AG04450 (cell line): ENCODE measurements around the gene PRDM2. TPM values are rescaled to one million over a fixed set of nuclear protein-coding genes. Genes with fewer than 3 reads are reported as not detected.

Experiments
- CTCF ChIA-PET: fragments of 300-600, 350-600 bp; formaldehyde crosslinking; extraction: SDS; loops from one replicate; lab custom pipeline; 2022; ENCODE audit warnings: antibody characterized with exemption, inconsistent platforms; lab: Charles Lee
- POLR2A ChIA-PET: fragments of 350-600 bp; formaldehyde crosslinking; extraction: SDS; loops from one replicate; lab custom pipeline; 2021; ENCODE audit warnings: antibody characterized with exemption, inconsistent platforms; lab: Yijun Ruan, JAX
- DNase-seq: peaks from one replicate; pipeline ENCODE4 v3.0.0-alpha.2; 2011; ENCODE audit warnings: low read depth, low spot score
- H3K27ac ChIP-seq: one replicate; pipeline ENCODE4 v1.5.1; 2012; ENCODE audit warnings: low read depth, low read length, control low read depth
- H3K27me3 ChIP-seq: one replicate; pipeline ENCODE4 v1.6.0; 2012; ENCODE audit warnings: low read length; ENCODE audit not compliant: control insufficient read depth, insufficient read depth
- H3K4me3 ChIP-seq: 2 replicates; pipeline ENCODE4 v1.5.1; 2011; ENCODE audit warnings: mild to moderate bottlenecking, low read depth, low read length, control low read depth
- H3K9me3 ChIP-seq: 2 replicates; pipeline ENCODE4 v1.5.1; 2012; ENCODE audit warnings: low read length; ENCODE audit not compliant: control insufficient read depth, insufficient read depth
- polyA plus RNA-seq: library from polyadenylated mRNA; depleted of rRNA; stranded (reverse); fragments of >200 nt; gene quantifications from 2 replicates; pipeline ENCODE4 v1.2.3, GENCODE V29; 2011
- TF ChIP-seq, protein P1 (sequence below): IDR thresholded peaks from 2 replicates; pipeline ENCODE4 v1.5.1; 2011; ENCODE audit warnings: low read depth, low read length, control low read depth, inconsistent platforms

PRDM2 gene
- polyA plus RNA-seq, 1 experiment = 16.4 TPM

DNA sequence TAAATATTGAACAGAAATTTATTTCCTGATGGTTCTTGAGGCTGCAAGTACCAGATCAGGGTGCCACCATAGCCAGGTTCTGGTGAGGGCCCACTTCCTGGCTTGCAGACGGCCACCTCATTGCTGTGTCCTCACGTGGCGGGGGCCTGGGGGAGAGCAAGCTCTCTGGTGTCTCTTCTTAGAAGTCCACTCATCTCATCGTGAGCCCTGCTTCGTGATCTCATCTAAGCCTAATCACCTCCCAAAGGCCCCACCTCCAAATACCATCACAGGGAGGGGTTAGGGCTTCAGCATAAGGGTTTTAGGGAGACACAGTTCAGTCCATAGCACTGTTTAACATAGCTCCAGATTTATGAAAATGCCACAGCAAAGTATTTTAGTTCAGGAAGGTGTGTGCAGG, 119.7 kb downstream of the PRDM2 start:
- POLR2A ChIA-PET = no interaction called here

GRCh38 chr1:13820055-13820454, 120.1 kb downstream of the PRDM2 start:
- CTCF ChIA-PET = interaction anchor here (1.1 kb wide), 1 partner anchor 9 kb away, joined by 3 read pairs; no protein-coding TSS in a partner anchor
- no peak for DNase-seq
- Histone ChIP-seq H3K9me3 (no peaks in the 10 kb centered on the region), H3K4me3 (no peak overlapping the region), H3K27ac (no peak overlapping the region), H3K27me3 (no peaks in the 10 kb centered on the region)
- TF ChIP-seq, protein P1, sequence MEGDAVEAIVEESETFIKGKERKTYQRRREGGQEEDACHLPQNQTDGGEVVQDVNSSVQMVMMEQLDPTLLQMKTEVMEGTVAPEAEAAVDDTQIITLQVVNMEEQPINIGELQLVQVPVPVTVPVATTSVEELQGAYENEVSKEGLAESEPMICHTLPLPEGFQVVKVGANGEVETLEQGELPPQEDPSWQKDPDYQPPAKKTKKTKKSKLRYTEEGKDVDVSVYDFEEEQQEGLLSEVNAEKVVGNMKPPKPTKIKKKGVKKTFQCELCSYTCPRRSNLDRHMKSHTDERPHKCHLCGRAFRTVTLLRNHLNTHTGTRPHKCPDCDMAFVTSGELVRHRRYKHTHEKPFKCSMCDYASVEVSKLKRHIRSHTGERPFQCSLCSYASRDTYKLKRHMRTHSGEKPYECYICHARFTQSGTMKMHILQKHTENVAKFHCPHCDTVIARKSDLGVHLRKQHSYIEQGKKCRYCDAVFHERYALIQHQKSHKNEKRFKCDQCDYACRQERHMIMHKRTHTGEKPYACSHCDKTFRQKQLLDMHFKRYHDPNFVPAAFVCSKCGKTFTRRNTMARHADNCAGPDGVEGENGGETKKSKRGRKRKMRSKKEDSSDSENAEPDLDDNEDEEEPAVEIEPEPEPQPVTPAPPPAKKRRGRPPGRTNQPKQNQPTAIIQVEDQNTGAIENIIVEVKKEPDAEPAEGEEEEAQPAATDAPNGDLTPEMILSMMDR = no peak
- POLR2A ChIA-PET = no interaction called here

More for the DNA sequence above, 119.7 kb downstream of the PRDM2 start:
- H3K4me3 ChIP-seq = no peak overlapping the region
- no peaks in the 10 kb centered on the region for H3K9me3 ChIP-seq
- CTCF ChIA-PET = interaction anchor here (1.1 kb wide), 1 partner anchor 9 kb away, joined by 3 read pairs; no protein-coding TSS in a partner anchor
- no peaks in the 10 kb centered on the region for H3K27me3 ChIP-seq
- no peak for DNase-seq
- H3K27ac ChIP-seq = no peak overlapping the region
- TF ChIP-seq, protein P1 = no peak

GRCh38 chr1:13820456-13820855, 120.5 kb downstream of the PRDM2 start:
- H3K9me3 ChIP-seq = no peaks in the 10 kb centered on the region
- TF ChIP-seq, protein P1 = no peak
- no peak overlapping the region for H3K4me3 ChIP-seq
- no peak for DNase-seq
- no peaks in the 10 kb centered on the region for H3K27me3 ChIP-seq
- POLR2A ChIA-PET = no interaction called here
- CTCF ChIA-PET = no interaction called here
- no peak overlapping the region for H3K27ac ChIP-seq

- DNase-seq = no peak
- no peaks in the 10 kb centered on the region for H3K9me3 ChIP-seq
- H3K27me3 ChIP-seq = no peaks in the 10 kb centered on the region
- POLR2A ChIA-PET = no interaction called here
- H3K4me3 ChIP-seq = no peak overlapping the region
- H3K27ac ChIP-seq = no peak overlapping the region
- CTCF ChIA-PET = interaction anchor here (2.0 kb wide), 1 partner anchor 9 kb away, joined by 4 read pairs; no protein-coding TSS in a partner anchor
- TF ChIP-seq, protein P1 = no peak
These were observed 123.3 kb downstream of the PRDM2 start for GRCh38 chr1:13823126-13823880.

GRCh38 chr1:13823936-13824335, 123.9 kb downstream of the PRDM2 start:
- no peak overlapping the region for H3K27ac ChIP-seq
- POLR2A ChIA-PET = no interaction called here
- H3K9me3 ChIP-seq = no peaks in the 10 kb centered on the region; the same call in 1 of the 2 replicates
- DNase-seq = no peak
- no peak overlapping the region for H3K4me3 ChIP-seq
- CTCF ChIA-PET = interaction anchor here (2.0 kb wide), 1 partner anchor 10 kb away, joined by 4 read pairs; no protein-coding TSS in a partner anchor
- no peaks in the 10 kb centered on the region for H3K27me3 ChIP-seq
- TF ChIP-seq, protein P1 = no peak
